ENCODE results near the gene EDN3.

DNA sequence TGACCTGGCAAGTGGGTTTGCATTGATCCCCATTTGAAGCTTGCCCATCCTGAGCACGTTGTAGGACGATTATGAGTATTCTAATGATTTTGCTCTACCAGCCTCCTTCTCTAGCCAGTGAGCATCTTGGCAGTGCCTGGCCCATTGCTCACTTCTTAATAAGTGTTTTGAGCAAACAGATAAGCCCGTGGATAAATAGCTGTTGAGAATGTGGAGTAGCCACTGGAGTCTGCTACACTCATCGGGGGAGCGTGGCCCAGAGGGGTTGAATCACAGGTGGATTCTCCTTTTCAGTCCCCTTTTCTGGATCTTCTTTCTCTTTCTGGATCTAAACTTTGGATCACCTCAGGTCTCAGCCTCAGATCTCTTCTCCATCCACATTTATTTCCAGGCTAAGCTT is 15.9 kb upstream of the EDN3 start:
- TF ChIP-seq CTCF (IDR thresholded peaks at IDR 0.05) (no peak), POLR2A (IDR thresholded peaks at IDR 0.05) (no peak)

Measured in thyroid gland (tissue), 4 donors.